Stimulated activated CD4-positive, alpha-beta T cell treated with anti-CD3 and anti-CD28 coated beads, Interleukin-15, amount 100 ng/mL, for 24 hours (primary cell): ENCODE results near the gene PHETA1.
"Not testable (repeated sequence)": the region's sequence is repeated elsewhere in the genome, so short reads cannot be mapped to it uniquely, and the experiment has no call there.

Source experiments
- DNase-seq: peaks from one replicate; pipeline ENCODE4 v3.0.0-alpha.2; 2020

Gene PHETA1

DNA sequence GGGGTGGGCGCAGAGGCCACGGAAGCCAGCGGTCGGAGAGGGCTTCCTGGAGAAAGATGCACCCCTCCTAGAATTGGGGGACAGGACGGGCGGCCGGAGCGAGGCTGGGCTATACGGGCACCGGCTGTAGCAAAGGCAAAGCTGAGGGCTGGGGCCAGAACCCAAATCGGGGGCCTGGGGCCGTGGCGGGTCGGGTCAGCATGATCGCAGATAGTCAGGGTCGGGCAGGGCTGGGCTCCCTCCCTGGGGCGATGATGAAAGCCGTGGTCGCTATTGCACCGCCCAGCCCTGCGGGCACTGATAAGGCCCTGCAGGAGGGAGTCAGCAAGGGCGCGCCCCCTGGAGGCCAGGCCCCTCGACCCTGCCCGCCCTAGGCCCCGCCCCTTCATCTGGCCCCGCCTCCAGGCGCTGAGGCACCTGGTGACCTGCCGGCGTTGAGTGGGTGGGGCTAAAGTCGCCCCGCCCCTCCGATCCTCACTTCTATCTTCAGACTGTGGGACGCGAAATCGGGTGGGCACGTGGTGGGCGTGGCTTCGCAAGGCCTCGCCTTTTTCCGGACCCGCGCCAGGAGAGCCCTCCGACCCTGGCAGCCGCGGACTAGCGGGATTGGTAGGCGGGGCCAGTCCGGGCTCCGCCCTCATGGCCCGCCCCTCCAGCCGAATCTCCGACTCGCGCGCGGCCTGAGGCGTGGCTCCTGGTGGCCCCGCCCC lies 36.4 kb upstream of the PHETA1 start:
- DNase-seq = peak; percentile 99

DNA sequence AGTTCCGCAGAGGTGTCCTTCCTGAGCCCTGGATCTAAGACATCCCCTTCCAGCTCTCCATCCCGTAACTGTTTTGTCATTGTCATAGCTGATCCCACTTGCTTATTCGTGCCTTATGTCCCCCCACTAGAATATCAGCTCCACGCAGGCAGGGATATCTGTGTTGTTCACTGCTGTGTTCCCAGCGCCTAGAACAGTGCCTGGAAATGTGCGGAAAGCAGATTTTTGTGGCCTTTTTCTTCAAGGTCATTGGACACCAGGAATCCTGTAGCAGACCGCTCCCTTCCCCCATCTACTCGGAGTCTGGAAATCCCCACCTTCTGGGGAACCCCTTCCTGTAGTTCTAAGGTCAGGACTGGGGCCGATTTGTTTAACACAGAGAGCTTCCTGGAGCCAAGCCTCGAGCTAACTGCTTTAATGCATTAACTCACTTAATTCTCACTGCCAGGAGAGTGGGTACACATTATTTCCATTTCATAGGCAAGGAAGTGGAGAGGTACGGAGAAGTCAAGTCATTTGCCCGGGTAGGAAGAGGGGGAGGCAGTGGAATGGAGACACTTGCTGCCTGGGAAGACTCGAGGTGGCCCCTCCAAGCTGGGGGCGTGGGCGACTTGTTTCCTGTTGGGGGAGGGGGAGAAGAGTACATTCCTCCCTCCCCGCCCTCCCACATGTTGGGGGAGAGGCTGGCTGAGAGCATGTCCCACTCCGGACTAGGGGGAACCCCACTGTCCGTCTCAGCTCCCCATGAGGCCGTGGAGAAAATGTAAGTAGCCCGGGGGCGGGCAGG lies 35.7 kb upstream of the PHETA1 start:
- DNase-seq = peak; percentile 88

DNA sequence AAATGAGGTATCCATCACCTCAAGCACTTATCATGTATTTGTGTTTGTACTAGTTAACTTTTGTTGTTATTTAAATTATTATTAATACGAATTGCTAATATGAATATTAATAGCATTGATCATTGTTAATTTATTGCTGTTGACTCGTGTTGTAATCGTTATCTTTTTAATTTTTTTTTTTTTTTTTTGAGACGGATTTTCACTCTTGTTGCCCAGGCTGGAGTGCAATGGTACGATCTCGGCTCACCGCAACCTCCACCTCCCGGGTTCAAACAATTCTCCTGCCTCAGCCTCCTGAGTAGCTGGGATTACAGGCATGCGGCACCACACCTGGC lies 33.6 kb upstream of the PHETA1 start:
- DNase-seq = not testable (repeated sequence)

DNA sequence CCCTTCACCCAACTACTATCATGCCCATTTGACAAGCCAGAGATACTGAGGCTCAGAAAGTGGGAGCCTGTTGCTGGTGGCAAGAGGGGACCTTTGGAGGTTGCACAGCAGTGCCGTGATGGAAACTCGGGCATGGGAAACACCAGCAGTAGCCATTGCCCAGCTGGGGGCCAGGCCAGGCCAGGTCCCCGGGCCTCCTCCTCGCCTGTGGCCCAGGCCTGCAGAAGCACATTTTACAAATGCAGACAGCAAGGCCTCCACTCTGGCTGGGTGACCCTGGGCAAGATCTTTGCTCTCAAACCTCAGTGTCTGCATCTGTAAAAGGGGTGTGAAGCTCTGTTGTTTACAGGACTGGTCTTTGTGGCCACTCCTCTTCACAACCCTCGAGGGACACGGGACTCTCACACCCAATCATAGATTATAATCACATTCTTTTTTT lies 32.3 kb upstream of the PHETA1 start:
- no peak for DNase-seq

DNA sequence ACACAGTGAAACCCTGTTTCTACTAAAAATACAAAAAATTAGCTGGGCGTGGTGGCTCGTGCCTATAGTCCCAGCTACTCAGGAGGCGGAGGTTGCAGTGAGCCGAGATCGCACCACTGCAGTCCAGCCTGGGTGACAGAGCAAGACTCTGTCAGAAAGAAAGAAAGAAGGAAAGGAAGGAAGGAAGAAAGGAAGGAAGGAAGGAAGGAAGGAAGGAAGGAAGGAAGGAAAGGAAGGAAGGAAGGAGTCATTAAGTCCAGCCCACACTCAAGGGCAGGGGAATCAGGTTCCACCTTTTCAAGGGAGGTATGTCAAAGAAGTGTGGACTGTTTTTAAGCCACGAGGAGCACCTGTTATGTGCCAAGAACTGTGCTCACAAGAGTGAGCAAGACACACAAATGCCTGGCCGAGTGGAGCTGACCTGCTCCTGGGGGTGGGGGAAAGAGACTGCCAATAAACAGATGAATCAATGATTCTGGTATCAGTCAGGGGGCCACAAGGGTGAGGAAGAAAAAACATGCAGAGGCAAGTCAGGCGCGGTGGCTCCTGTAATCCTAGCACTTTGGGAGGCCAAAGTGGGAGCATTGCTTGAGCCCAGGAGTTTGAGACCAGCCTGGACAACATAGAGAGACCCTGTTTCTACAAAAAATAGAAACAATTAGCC lies 31.0 kb upstream of the PHETA1 start:
- not testable (repeated sequence) for DNase-seq

DNA sequence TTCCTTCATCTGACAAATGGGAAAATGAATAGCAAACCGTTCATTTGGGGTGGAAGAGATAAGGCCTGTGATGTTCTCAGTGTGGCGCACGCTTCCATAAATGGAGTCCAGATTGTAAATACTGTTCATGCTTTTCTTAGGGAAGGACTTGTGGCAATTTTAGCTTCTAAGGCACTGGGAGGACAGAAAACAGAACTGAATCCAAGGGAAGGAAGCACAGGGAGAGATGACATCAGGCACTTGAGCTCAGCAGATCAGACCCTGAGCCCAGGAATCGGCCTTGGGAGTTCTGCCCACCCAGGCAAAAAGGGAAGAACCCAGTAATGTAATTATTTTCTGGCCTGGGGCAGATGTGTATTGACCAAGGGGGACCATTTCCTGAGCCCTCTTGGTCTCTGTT lies 29.6 kb upstream of the PHETA1 start:
- no peak for DNase-seq

DNA sequence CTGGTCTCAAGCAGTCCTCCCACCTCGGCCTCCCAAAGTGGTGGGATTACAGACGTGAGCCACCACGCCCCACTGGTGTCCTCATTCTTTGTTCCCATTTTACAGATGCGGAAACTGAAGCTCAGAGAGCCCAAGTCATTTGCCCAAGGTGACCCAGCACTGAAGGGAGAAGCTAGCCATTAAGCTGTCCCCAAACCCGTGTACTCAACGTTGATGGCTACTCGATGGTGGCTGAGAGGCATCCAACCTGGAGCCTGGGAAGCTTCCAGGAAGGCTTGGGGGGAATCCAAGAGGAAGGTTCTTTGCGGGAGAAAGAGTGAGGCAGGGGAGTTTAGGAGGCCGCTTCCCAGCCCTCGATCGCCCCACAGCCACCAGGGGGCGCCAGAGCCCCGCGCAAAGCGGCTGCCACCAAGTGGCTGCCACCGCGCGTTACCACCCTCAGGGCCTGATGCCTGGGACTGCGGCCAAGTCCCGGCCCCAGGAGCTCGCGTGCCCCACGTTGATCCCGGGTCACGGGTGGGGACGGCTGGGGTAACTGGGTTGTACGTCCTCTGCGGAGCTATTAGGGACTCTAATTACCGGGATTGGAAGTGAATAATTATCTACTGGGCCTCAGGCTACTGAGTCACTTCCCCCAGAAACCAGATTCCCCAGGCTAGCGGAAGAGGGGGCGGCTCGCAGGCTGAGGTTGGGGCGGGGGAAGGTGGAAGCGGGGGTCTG lies 28.0 kb upstream of the PHETA1 start:
- peak; percentile 92 for DNase-seq

DNA sequence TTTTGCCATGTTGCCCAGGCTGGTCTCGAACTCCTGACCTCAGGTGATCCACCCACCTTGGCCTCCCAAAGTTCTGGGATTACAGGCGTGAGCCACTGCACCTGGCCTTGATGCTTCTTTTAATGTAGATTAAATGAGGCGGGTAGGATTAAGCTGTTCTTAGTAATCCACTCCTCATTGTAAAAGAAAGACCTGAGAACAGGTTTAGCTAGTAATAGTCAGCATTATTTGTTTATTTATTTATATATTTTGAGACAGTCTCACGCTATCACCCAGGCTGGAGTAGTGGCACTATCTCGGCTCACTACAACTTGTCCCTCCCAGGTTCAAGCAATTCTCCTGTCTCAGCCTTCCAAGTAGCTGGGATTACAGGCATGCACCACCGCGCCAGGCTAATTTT lies 27.4 kb upstream of the PHETA1 start:
- not testable (repeated sequence) for DNase-seq

DNA sequence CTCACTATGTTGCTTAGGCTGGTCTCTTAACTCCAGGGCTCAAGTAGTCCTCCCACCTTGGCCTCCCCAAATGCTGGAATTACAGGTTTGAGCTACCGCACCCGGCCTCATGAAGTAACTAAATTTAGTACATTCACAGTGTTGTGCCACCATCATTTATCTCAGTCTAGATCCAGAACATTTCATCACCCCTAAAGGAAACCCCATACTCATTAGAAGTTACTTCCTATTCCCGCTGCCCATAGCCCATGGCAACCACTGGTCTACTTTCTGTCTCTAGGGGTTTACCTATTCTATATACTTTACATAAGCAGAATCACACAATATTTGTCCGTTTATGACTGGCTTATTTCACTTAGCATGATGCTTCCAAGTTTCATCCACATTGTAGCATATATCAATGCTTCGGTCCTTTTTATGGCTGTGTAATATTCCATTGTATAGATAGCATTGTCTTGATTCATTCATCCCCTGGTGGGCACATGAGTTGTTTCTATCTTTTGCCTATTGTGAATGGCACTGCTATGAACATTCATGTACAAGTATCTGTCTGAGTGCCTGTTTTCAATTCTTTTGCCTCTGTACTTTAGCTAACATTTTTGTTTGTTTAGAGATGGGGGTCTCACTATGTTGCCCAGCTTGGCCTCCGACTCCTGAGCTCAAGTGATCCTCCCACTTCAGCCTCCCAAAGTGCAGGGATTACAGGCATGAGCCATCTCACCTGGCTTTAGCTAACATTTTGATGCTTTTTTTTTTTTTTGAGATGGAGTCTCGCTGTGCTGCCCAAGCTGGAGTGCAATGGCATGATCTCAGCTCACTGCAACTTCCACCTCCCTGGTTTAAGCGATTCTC lies 26.7 kb upstream of the PHETA1 start:
- no peak for DNase-seq

DNA sequence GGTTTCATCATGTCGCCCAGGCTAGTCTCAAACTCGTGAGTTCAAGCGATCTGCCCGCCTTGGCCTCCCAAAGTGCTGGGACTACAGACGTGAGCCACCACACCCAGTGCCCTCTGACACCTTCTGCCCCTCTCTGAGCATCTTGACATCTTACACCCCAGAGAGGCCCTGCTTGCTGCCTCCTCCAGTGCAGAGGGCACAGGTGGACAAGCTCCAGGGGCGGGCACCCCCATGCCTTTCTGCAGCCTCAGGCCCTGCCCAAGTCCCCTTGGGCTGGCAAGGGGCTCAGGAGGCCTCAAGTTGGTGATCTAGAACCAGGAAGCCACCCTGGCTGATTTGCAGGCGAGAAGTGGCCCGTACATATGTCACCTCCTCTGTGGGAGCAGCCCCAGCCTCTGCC lies 25.6 kb upstream of the PHETA1 start:
- DNase-seq = no peak

DNA sequence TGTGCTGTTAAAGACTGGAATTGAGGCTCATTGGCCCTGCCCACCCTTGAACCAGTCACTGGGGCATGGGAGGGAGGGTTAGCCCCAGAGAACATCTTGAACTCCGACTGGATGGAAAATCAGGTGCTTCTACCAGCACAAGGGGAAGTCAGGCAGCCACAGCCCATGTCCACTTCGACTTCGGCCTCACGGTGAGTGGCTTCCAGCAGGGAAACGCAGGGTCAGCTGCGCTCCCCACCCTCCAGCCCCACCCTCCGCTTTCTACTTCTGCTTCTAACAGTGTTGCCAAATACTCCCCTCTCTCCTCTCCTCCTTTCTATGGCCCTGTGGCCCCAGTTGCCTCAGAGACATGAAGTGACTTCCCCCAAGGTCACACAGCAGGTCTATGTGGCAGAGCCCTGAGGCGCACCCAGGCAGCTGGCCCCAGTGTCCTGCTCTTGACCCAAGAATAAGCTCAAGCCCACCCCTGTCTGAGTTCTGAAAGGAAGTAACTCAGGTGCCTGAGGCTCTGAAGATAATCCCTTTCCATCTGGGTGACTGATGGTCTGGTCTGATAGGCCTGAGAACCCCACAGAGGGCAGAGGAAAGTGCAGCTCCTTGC lies 24.9 kb upstream of the PHETA1 start:
- DNase-seq = no peak

DNA sequence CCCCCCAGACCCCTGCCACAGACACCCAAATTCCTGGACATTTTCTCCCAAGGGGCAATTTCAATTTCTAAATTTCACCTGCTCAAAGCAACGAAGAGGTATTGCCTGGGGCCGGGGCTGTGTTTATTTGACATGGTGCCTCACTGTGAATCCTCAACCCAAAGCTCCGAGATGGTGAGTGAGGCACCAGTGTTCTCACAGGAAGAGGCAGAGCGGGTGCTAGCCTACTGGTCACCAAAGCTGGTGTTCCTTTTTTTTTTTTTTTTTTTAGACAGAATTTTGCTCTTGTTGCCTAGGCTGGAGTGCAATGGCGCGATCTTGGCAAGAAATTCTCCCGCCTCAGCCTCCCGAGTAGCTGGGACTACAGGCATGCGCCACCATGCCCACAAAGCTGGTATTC lies 22.0 kb upstream of the PHETA1 start:
- DNase-seq = no peak

DNA sequence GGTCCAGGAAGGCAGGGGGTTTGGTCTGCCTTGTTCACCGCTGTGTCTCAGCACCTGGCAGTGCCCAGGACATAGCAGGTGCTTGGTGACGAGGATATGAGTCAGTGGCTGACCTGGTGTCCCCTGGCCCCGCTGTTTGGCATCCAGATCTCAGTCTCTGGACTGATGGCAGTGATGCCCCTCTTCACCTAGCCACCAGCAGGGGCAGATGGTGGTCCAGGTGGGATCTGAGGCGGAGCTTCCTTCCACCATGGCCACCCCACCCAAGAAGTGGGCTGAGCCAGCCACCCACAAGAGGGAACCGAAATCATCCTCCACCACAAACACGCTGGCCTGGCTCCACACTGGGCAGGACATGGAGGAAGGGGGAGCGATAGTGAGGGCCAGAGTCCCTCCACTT lies 20.7 kb upstream of the PHETA1 start:
- no peak for DNase-seq

DNA sequence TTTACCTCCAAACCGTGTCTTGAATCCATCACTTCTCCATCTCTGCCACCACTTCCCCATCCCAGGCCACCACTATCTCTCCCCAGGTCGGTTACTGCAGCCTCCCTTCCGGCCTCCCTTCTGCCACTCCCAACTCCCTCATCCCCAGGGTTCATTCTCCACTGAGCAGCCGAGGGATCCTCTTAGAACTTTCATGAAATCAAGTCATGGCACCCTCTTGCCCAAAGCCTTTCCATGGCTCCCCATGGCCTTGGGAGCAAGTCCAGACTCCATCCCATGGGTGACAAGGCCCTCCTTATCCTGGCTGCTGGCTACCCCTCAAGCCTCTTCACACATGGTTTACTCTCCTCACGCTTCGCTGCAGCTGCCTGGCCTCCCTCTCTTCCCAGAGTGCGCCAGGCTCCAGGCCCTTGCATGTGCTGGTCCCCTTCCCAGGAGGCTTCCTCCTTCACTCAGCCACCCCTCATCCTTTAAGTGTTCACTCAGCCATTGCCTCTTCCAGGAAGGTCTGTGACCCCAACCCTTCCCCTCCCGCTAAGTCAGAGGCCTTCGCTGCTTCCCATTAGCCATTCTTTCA lies 18.9 kb upstream of the PHETA1 start:
- no peak for DNase-seq

DNA sequence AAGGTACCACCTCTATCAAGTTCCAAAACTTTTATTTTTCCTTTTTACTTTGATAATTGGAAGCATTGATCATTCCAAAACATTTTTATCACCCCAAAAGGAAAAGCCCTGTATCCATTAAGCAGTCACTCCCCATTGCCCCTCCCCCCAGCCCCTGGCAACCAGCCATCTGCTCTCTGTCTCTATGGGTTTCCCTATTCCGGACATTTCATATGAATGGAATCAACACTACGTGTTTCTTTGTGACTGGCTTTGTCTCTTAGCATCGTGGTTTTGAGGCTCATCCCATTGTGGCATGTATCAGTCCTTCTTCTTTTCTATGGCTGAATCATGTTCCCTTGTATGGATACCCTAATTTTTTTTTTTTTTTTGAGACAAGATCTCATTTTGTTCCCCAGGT lies 18.0 kb upstream of the PHETA1 start:
- DNase-seq = no peak

DNA sequence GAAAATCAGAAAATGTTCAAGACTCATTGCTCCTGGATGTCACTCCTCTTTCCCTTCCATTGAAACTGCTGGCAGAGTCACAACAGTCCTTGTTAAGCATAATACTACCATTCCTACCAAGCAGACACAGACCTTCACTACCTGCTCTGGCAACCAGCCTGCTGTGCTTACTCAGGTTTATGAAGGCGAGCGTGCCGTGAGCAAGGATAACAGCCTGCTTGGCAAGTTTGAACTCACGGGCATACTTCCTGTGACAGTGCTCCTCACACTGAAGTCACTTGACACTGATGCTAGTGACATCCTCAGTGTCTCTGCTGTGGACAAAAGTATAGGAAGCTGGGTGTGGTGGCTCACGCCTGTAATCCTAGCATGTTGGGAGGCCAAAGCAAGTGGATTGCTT lies 15.7 kb upstream of the PHETA1 start:
- DNase-seq = no peak

DNA sequence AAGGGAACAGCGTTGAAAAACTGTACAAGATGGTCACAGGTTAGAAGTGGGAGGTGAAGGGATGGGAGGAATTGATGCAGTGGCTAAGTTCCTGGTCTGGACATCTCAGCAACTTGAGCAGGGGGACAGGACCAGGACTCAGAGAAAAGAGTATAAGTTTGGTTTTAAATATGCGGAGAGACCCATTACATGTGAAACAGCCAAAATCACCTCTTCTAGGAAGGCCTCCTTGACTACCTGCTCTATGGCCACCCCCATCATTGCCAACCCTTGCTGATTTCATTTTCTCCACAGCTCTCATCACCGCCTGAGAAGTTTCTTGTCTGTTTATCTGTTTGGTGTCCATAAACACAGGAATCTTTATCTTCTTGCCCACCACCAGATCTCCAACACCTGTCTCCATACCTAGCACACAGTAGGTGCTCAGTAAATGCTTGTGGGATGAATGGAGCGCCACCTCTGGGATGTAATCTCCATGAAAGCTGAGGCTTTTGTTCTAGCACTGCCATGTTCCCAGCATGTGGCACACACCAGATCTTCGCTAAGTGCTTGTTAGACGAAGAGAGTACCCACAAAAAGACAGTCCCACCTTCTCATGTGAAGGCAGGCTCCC lies 11.2 kb upstream of the PHETA1 start:
- DNase-seq = no peak

DNA sequence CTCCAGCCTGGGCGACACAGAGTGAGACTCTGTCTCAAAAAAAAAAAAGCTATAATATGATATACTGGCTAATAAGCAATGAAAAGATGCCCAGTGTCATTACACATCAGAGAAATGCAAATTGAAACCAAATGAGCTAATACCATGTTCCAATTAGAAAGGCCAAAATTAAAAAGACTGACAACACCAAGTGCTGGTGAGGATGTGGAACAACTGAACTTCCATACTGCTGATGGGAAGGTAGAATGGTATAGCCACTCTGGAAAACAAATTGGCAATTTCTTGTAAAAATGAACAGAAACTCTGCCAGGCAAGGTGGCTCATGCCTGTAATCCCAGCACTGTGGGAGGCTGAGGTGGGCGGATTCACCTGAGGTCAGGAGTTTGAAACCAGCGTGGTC lies 8.5 kb upstream of the PHETA1 start:
- DNase-seq = peak; percentile 22

DNA sequence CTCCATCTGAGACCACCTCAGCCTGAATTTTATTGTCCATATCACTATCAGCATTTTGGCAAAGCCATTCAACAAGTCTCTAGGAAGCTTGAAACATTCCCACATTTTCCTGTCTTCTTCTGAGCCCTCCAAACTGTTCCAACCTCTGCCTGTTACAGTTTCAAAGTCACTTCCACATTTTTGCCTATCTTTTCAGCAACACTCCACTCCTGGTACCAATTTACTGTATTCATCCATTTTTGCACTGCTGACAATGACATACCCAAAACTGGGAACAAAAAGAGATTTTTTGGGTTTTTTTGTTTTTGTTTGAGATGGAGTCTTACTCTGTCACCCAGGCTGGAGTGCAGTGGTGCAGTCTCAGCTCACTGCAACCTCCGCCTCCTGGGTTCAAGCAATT lies 4.3 kb upstream of the PHETA1 start:
- DNase-seq = not testable (repeated sequence)

DNA sequence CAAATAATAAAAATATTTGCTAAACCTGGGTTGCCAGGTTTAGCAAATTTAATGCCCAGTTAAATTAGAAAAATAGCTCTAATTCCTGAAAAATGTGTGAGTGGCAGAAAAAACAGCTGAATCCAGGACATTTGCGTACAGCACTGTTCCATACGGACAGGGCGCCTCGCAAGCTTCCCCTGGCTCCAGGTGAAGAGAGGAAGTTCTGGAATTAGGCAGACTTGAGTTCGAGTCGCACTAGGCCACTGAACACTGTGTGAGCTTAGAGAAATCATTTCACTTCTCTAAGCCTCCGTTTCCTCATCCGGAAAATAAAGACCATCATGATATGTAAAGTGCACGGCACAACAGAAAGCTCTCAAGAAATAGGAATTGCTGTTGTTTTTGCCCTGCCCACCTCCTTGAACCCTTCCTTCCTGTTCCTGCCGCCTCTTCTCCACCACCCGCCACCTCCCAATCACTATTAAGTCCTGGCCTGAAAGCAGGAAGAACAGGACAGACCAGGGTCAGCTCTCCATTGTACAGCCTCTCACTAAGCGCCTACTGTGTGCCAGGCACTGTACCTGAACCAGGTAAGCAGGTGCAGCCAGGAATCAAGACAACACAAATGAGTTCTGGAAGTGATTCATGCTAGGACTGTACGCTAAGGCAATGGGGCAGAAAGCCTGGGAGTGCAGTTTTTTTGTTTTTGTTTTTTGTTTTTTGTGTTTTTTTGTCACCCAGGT lies 763 bp upstream of the PHETA1 start:
- no peak for DNase-seq
